NCI-H1092 treated with DMSO at 0.1 percent for 48 hours (cell line): ENCODE measurements around the gene MEST.
"Not testable (repeated sequence)": the region's sequence is repeated elsewhere in the genome, so short reads cannot be mapped to it uniquely, and the experiment has no call there.

Experiments
- DNase-seq: peaks from one replicate; lab custom pipeline; 2025; lab: John Stamatoyannopoulos, UW

The MEST gene

GRCh38 chr7:130523519-130524125 is 31.7 kb downstream of the MEST start:
- not testable (repeated sequence) for DNase-seq

GRCh38 chr7:130524628-130525027 is 32.7 kb downstream of the MEST start:
- DNase-seq: no peak

GRCh38 chr7:130527752-130528355 is 36.0 kb downstream of the MEST start:
- not testable (repeated sequence) for DNase-seq

- DNase-seq: no peak
Observed at GRCh38 chr7:130529417-130529816, 37.5 kb downstream of the MEST start.

GRCh38 chr7:130537894-130538293 is 46.0 kb downstream of the MEST start:
- not testable (repeated sequence) for DNase-seq

GRCh38 chr7:130541287-130541686 is 49.4 kb downstream of the MEST start:
- not testable (repeated sequence) for DNase-seq

GRCh38 chr7:130542297-130542696 is 50.4 kb downstream of the MEST start:
- DNase-seq: not testable (repeated sequence)

GRCh38 chr7:130543487-130544010 is 51.7 kb downstream of the MEST start:
- no peak for DNase-seq

- no peak for DNase-seq
Observed at GRCh38 chr7:130544356-130544755, 52.5 kb downstream of the MEST start.

- DNase-seq: no peak
Observed at GRCh38 chr7:130553398-130554029, 61.6 kb downstream of the MEST start.

- DNase-seq: no peak
Observed at GRCh38 chr7:130554481-130554880, 62.6 kb downstream of the MEST start.
